Right lobe of liver (tissue), 4 donors: Measurements from ENCODE around the gene MAEA.

Experiments used
- CTCF ChIP-seq, 4 donors: fragments of 200-600 bp in 3 of 4; fragments of 450-650 bp in 1 of 4; IDR thresholded peaks; one replicate each; pipeline versions ENCODE4 v1.5.1 to v1.8.0; 2016 to 2022; ENCODE audit warnings: antibody characterized with exemption in 4 of 4, mild to moderate bottlenecking in 2 of 4
- POLR2A ChIP-seq: fragments of 450-650 bp; IDR thresholded peaks from one replicate; pipeline ENCODE4 v1.6.1; 2017; ENCODE audit warnings: antibody characterized with exemption, mild to moderate bottlenecking
- donor health status: DM: no; HTN: no; CAD: no.
- donor health status: DM: no; HTN: no; CAD: no.
- donor health status: DM: no; HTN: yes; CAD: no.

- TF ChIP-seq CTCF (IDR thresholded peaks at IDR 0.05) (no peak), POLR2A (no peak)
These were observed 50.6 kb downstream of the MAEA start for GRCh38 chr4:1340181-1340747.
